Activated B cell treated with CpG ODN at 0.5 μM for 24 hours (primary cell): ENCODE data around the gene NR2C1. TPM values are rescaled to one million over a fixed set of nuclear protein-coding genes. Genes with fewer than 3 reads are reported as not detected.

Experiments
- ATAC-seq: fragments of 200-7000 bp; cut with Tn5 transposase; one replicate; pipeline ENCODE4 v1.10.0; 2021; ENCODE audit warnings: low read depth, mild to moderate bottlenecking, moderate library complexity
- CTCF ChIA-PET: fragments of 350-600 bp; sonication (Branson Sonifier 250); formaldehyde crosslinking; loops from one replicate; lab custom pipeline; 2021; ENCODE audit warnings: antibody characterized with exemption; lab: Charles Lee
- POLR2A ChIA-PET: fragments of 350-600 bp; sonication (Branson Sonifier 250); formaldehyde crosslinking; loops from one replicate; lab custom pipeline; 2021; ENCODE audit warnings: antibody characterized with exemption; lab: Charles Lee
- DNase-seq: peaks from one replicate; pipeline ENCODE4 v3.0.0; 2022
- H3K27ac Mint-ChIP-seq: one replicate; pipeline ENCODE4 v1.8.0; 2020; ENCODE audit warnings: mixed read lengths
- H3K27me3 Mint-ChIP-seq: one replicate; pipeline ENCODE4 v1.8.0; 2021; ENCODE audit warnings: mixed read lengths
- H3K36me3 Mint-ChIP-seq: one replicate; pipeline ENCODE4 v1.8.0; 2021; ENCODE audit warnings: low read depth, mixed read lengths
- H3K4me1 Mint-ChIP-seq: one replicate; pipeline ENCODE4 v1.8.0; 2021; ENCODE audit warnings: mixed read lengths
- H3K4me3 Mint-ChIP-seq: one replicate; pipeline ENCODE4 v1.8.0; 2020; ENCODE audit warnings: mild to moderate bottlenecking, mixed read lengths
- H3K9me3 Mint-ChIP-seq: one replicate; pipeline ENCODE4 v1.8.0; 2020; ENCODE audit warnings: mixed read lengths
- CTCF ChIP-seq: fragments of 200-600 bp; IDR thresholded peaks from one replicate; pipeline ENCODE4 v1.8.0; 2022; ENCODE audit warnings: antibody characterized with exemption, mild to moderate bottlenecking
- intact Hi-C: fragments of 100-400 bp; cut with micrococcal nuclease; formaldehyde crosslinking; loops from one replicate; pipeline ENCODE4 v1.15.1; 2024
- total RNA-seq: library from RNA; stranded (reverse); gene quantifications from 2 replicates; pipeline ENCODE4 v1.2.3, GENCODE V29; 2022

Gene NR2C1
- total RNA-seq = 28.3 and 30.8 TPM in 2 replicates

GRCh38 chr12:95072900-95073697, at the start of gene NR2C1:
TSS of gene NR2C1 (minus strand) at chr12:95073618. CDS start at chr12:95067384, 6,234 bp downstream.
- H3K9me3 Mint-ChIP-seq = no peaks in the 10 kb centered on the region
- peaks cover 13% of the 10 kb centered on the region for H3K4me1 Mint-ChIP-seq
- peaks cover 8% of the 10 kb centered on the region for H3K36me3 Mint-ChIP-seq
- no peaks in the 10 kb centered on the region for H3K27me3 Mint-ChIP-seq
- ChIA-PET POLR2A (interaction anchor here (0.5 to 1.7 kb wide), 11 partner anchors 13 to 1657 kb away, joined by 3 to 21 read pairs (median 4); partner anchors contain the start of genes METAP2 and NDUFA12), CTCF (interaction anchor here (0.5 to 2.3 kb wide), 7 partner anchors 10 to 463 kb away, joined by 3 to 6 read pairs (median 3); partner anchors contain the start of genes FGD6 and VEZT)
- intact Hi-C loops = loop anchor here (1.0 to 10.0 kb wide), 9 partner anchors 30 to 1834 kb away; partner anchors contain the start of genes FGD6, METAP2, NDUFA12 and NEDD1
- no peak for TF ChIP-seq CTCF
- peak within 1 kb of the TSS; percentile 94 for H3K27ac Mint-ChIP-seq
- DNase-seq (peak; percentile 83), ATAC-seq (peak; percentile 99)
- H3K4me3 Mint-ChIP-seq = peak within 1 kb of the TSS; percentile 97

- peaks cover 3% of the 10 kb centered on the region for H3K4me1 Mint-ChIP-seq
- no peaks in the 10 kb centered on the region for H3K36me3 Mint-ChIP-seq
- ChIA-PET POLR2A (no interaction called here), CTCF (interaction anchor here (6.1 kb wide), 1 partner anchor 418 kb away, joined by 102 read pairs; no protein-coding TSS in a partner anchor)
- no peak overlapping the region for H3K4me3 Mint-ChIP-seq
- no peaks in the 10 kb centered on the region for H3K27me3 Mint-ChIP-seq
- intact Hi-C loops = no loop called here
- TF ChIP-seq CTCF = no peak
- H3K9me3 Mint-ChIP-seq = no peaks in the 10 kb centered on the region
- ATAC-seq (no peak), DNase-seq (no peak)
- no peak overlapping the region for H3K27ac Mint-ChIP-seq
These were observed 45.4 kb upstream of the NR2C1 start for GRCh38 chr12:95118788-95119179.

- DNase-seq (no peak), ATAC-seq (no peak)
- intact Hi-C loops = no loop called here
- no peaks in the 10 kb centered on the region for H3K9me3 Mint-ChIP-seq
- POLR2A ChIA-PET = interaction anchor here (1.0 kb wide), 1 partner anchor 356 kb away, joined by 3 read pairs; the partner anchor contains the start of gene METAP2
- no peaks in the 10 kb centered on the region for H3K36me3 Mint-ChIP-seq
- CTCF ChIA-PET = interaction anchor here (0.9 to 6.1 kb wide), 5 partner anchors 165 to 1398 kb away, joined by 3 to 102 read pairs (median 3); no protein-coding TSS in a partner anchor
- H3K4me1 Mint-ChIP-seq = peaks cover 3% of the 10 kb centered on the region
- no peaks in the 10 kb centered on the region for H3K27me3 Mint-ChIP-seq
- H3K4me3 Mint-ChIP-seq = no peak overlapping the region
- H3K27ac Mint-ChIP-seq = no peak overlapping the region
- TF ChIP-seq CTCF = no peak
These were observed 44.8 kb upstream of the NR2C1 start for GRCh38 chr12:95118138-95118787.

GRCh38 chr12:95117178-95117599, 43.8 kb upstream of the NR2C1 start:
- DNase-seq (no peak), ATAC-seq (peak; percentile 84)
- Mint-ChIP-seq H3K27me3 (no peaks in the 10 kb centered on the region), H3K4me3 (no peak overlapping the region), H3K9me3 (no peaks in the 10 kb centered on the region), H3K4me1 (peaks cover 3% of the 10 kb centered on the region), H3K36me3 (no peaks in the 10 kb centered on the region), H3K27ac (no peak overlapping the region)
- intact Hi-C loops = loop anchor here (1.0 to 2.0 kb wide), 5 partner anchors 100 to 1400 kb away; partner anchors contain the start of genes FGD6, METAP2 and VEZT
- ChIA-PET CTCF (interaction anchor here (0.6 to 6.1 kb wide), 9 partner anchors 13 to 1399 kb away, joined by 3 to 102 read pairs (median 4); partner anchors contain the start of genes FGD6 and VEZT), POLR2A (interaction anchor here (1.0 to 1.1 kb wide), 3 partner anchors 100 to 417 kb away, joined by 3 to 6 read pairs (median 4); partner anchors contain the start of genes FGD6, METAP2 and VEZT)
- no peak for TF ChIP-seq CTCF
